ENCODE data around the gene UBE2K. TPM values are rescaled to one million over a fixed set of nuclear protein-coding genes. Genes with fewer than 3 reads are reported as not detected.
A peak's percentile ranks its signal among the peaks of the same experiment; 100 is the strongest.

UBE2K gene
- total and polyA plus RNA-seq, 2 of the 13 experiments (the other 11 are each of a cell fraction or from before 2014, with no cell fraction given), result 36.2 to 81.0 TPM

- TF ChIP-seq SP5 (CRISPR knock-in tag; IDR thresholded peaks at IDR 0.05; ENCODE audit: borderline replicate concordance, low read depth), result no peak
- no peak for TF ChIP-seq ZNF17 (CRISPR knock-in tag; IDR thresholded peaks at IDR 0.05)
Measured at GRCh38 chr4:39660045-39660444, 37.9 kb upstream of the UBE2K start (continued).

- in situ Hi-C loops (cut with HindIII; ENCODE audit: extremely low pct_ligation_motif_present, low pct_unique_long_range_greater_than_20kb), result no loop called here
- no peak for TF ChIP-seq FOSL1 (CRISPR knock-in tag; IDR thresholded peaks at IDR 0.05; ENCODE audit: borderline replicate concordance)
- TF ChIP-seq ARID2 (CRISPR knock-in tag; IDR thresholded peaks at IDR 0.05; ENCODE audit: borderline replicate concordance), result no peak
- TF ChIP-seq ZNF230 (CRISPR knock-in tag; IDR thresholded peaks at IDR 0.05), result no peak
- no peak for TF ChIP-seq ZNF292 (CRISPR knock-in tag; IDR thresholded peaks at IDR 0.05; ENCODE audit: borderline replicate concordance, low read depth)
- TF ChIP-seq ZNF879 (CRISPR knock-in tag; IDR thresholded peaks at IDR 0.05), result no peak
- no peak for TF ChIP-seq ZIK1 (CRISPR knock-in tag; IDR thresholded peaks at IDR 0.05; ENCODE audit: borderline replicate concordance, low read depth)
- POLR2A ChIA-PET, result no interaction called here
Measured at GRCh38 chr4:39660757-39661156, 37.2 kb upstream of the UBE2K start.

GRCh38 chr4:39662683-39663082 lies 35.3 kb upstream of the UBE2K start:
- intact Hi-C loops (cut with micrococcal nuclease; ENCODE audit: unreplicated experiment), result no loop called here
- no peak overlapping the region for H2AFZ ChIP-seq (ENCODE audit: low read length)
- H3K4me2 ChIP-seq (ENCODE audit: low read depth, low read length), result no peak overlapping the region
- H3K79me2 ChIP-seq (ENCODE audit: insufficient read depth, low read length), result no peaks in the 10 kb centered on the region
- ATAC-seq (no peak), DNase-seq (ENCODE audit: low spot score) (no peak), FAIRE-seq (no peak)
- whole genome bisulfite sequencing (ENCODE audit: low lambda C conversion rate), result 37% methylated on average over 7 of the region's 7 CpGs
- no peak overlapping the region for H3K9ac ChIP-seq (ENCODE audit: insufficient read depth, low read depth, low read length)
- H3K27me3 ChIP-seq (ENCODE audit: control insufficient read depth in 1 of 2, insufficient read depth in 2 of 2, low read length in 2 of 2), result no peaks in the 10 kb centered on the region
- in situ Hi-C loops (cut with HindIII; ENCODE audit: extremely low pct_ligation_motif_present, low pct_unique_long_range_greater_than_20kb), result no loop called here
- no peaks in the 10 kb centered on the region for H3K36me3 ChIP-seq (replicated peaks in 1 of 2; ENCODE audit: control insufficient read depth in 1 of 2, insufficient read depth in 2 of 2, low read length in 2 of 2)
- H3K27ac ChIP-seq (ENCODE audit: extremely low read length, insufficient read depth, low read length), result peak overlapping the region; percentile 3
- no peak overlapping the region for H3K4me3 ChIP-seq (replicated peaks in 1 of 3; ENCODE audit: insufficient read depth in 1 of 3, low read depth in 2 of 3, low read length in 3 of 3)
- CTCF ChIA-PET (ENCODE audit: low intra/inter-chr PET ratio, low total read pairs), result no interaction called here
- H3K4me1 ChIP-seq (ENCODE audit: insufficient read depth, low read length), result peaks cover 26% of the 10 kb centered on the region
- no peaks in the 10 kb centered on the region for H4K20me1 ChIP-seq (ENCODE audit: insufficient read depth, low read length)
- POLR2A ChIA-PET, result interaction anchor here (1.5 to 4.0 kb wide), 2 partner anchors 24 to 135 kb away, joined by 4 to 14 read pairs; partner anchors contain the start of genes SMIM14 and UGDH
- TF ChIP-seq PRPF4 (IDR thresholded peaks at IDR 0.05; ENCODE audit: low read depth, low read length, poor library complexity, severe bottlenecking), result no peak
- TF ChIP-seq SIN3B (IDR thresholded peaks at IDR 0.05; ENCODE audit: low read length), result no peak
- TF ChIP-seq ZNF460 (CRISPR knock-in tag; IDR thresholded peaks at IDR 0.05; ENCODE audit: borderline replicate concordance), result peak; percentile 50; the same call in 1 of the 2 replicates
- TF ChIP-seq PTBP1 (IDR thresholded peaks at IDR 0.05; ENCODE audit: low read depth, low read length, poor library complexity, severe bottlenecking), result no peak
- no peak for TF ChIP-seq ZNF598 (CRISPR knock-in tag; IDR thresholded peaks at IDR 0.05; ENCODE audit: borderline replicate concordance)
- no peak for TF ChIP-seq NR2F6 (IDR thresholded peaks at IDR 0.05)
- TF ChIP-seq NR2F6 (CRISPR knock-in tag; IDR thresholded peaks at IDR 0.05), result 0 out of 2 replicates have a peak, but pooled peaks have one; percentile 10
- TF ChIP-seq ZNF678 (CRISPR knock-in tag; IDR thresholded peaks at IDR 0.05), result no peak
- no peaks in the 10 kb centered on the region for H3K9me3 ChIP-seq (ENCODE audit: low read length)
- BruUV-seq (replicated peaks), result no TSS peak

More at GRCh38 chr4:39660757-39661156, 37.2 kb upstream of the UBE2K start:
- H3K79me2 ChIP-seq (ENCODE audit: insufficient read depth, low read length), result no peaks in the 10 kb centered on the region
- 95% methylated on average over 6 of the region's 6 CpGs for WGBS (ENCODE audit: low lambda C conversion rate)
- no peak overlapping the region for H3K27ac ChIP-seq (ENCODE audit: extremely low read length, insufficient read depth, low read length)
- DNase-seq (ENCODE audit: low spot score), result no peak
- intact Hi-C loops (cut with micrococcal nuclease; ENCODE audit: unreplicated experiment), result no loop called here
- no peaks in the 10 kb centered on the region for H3K36me3 ChIP-seq (replicated peaks in 1 of 2; ENCODE audit: control insufficient read depth in 1 of 2, insufficient read depth in 2 of 2, low read length in 2 of 2)
- H3K9me3 ChIP-seq (ENCODE audit: low read length), result no peaks in the 10 kb centered on the region
- H3K4me3 ChIP-seq (replicated peaks in 1 of 3; ENCODE audit: insufficient read depth in 1 of 3, low read depth in 2 of 3, low read length in 3 of 3), result no peak overlapping the region
- no peak overlapping the region for H3K4me2 ChIP-seq (ENCODE audit: low read depth, low read length)
- peaks cover 31% of the 10 kb centered on the region for H3K4me1 ChIP-seq (ENCODE audit: insufficient read depth, low read length)
- FAIRE-seq, result no peak
- no peaks in the 10 kb centered on the region for H3K27me3 ChIP-seq (ENCODE audit: control insufficient read depth in 1 of 2, insufficient read depth in 2 of 2, low read length in 2 of 2)
- no peak overlapping the region for H2AFZ ChIP-seq (ENCODE audit: low read length)
- H3K9ac ChIP-seq (ENCODE audit: insufficient read depth, low read depth, low read length), result no peak overlapping the region
- no TSS peak for BruUV-seq (replicated peaks)
- no peak for ATAC-seq
- CTCF ChIA-PET (ENCODE audit: low intra/inter-chr PET ratio, low total read pairs), result no interaction called here
- no peaks in the 10 kb centered on the region for H4K20me1 ChIP-seq (ENCODE audit: insufficient read depth, low read length)

Measured in HepG2 (cell line).